HG03280 (cell line): Measurements from ENCODE around the gene CRYGN.
A peak's percentile ranks its signal among the peaks of the same experiment; 100 is the strongest.

ENCODE experiments used
- ATAC-seq: cut with Tn5 transposase; IDR thresholded peaks from one replicate; pipeline ENCODE4 v1.9.1; 2021; ENCODE audit warnings: mild to moderate bottlenecking, moderate library complexity; ENCODE audit not compliant: unreplicated experiment

Gene CRYGN

DNA sequence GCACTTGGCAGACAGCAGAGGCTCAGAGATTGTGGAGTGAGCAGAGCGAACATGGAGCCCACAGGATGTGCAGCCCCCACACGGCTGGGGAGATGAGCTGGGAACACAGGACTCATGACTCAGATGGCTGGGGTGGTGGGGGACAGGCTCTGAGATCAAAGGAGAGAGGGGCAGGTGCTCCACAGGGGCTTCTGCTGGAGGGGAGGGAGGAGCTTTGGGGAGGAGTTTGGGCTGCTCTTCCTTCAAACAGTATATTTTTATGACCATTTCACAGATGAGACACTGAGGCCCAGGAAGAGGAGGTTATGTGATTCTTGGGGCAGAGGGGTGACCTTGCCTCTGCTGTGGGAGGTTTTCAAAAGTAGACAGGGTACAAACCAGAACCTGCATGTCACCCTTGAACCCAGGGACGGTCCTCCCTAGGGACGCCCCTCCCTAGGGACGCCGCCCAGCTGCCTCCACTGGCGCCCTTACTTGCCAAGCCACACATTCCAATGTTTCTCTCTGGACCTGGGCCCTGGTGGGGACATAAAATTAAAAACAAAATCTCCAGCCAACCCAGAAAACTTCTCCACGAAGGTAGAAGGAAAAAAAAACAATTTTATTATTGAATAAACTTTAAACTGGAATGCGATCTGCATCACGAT, 981 bp upstream of the CRYGN start:
- ATAC-seq: no peak

DNA sequence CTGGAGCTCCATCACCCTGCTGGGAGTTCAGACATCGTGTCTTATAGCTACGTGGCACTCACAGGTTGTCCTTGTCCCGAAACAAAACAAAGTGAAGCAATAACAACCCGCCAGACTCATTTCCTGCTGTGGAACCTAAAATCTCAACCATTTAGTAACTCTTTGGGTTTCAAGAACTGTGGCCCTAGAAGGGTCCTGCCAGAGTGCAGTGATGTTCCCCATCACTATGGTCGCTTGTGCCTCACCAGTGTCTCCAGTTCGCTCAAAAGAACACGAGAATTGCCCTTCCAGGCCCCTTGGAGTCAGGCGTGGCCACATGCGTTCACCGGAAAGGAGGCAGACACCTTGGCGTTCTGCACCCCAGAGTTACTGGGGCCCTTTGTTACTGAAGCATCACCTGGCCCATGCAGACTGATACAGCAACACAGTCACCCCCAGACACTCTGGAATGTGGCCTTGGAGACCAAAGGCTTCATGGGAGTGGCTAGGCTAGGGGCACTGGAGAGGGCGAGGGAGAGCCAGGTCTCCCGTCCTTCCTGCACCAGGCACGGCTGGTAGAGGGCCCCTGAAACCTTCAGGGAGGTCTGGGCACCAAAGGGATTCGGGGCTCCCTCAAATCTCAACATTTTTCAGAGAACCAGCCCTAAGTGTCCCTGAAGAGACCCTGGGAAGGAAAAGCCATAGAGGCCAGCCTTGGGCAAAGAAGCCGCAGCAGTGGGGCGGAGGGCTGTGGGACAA, 908 bp downstream of the CRYGN start:
- ATAC-seq: no peak

GRCh38 chr7:151437866-151438516, 1.9 kb downstream of the CRYGN start:
- no peak for ATAC-seq

DNA sequence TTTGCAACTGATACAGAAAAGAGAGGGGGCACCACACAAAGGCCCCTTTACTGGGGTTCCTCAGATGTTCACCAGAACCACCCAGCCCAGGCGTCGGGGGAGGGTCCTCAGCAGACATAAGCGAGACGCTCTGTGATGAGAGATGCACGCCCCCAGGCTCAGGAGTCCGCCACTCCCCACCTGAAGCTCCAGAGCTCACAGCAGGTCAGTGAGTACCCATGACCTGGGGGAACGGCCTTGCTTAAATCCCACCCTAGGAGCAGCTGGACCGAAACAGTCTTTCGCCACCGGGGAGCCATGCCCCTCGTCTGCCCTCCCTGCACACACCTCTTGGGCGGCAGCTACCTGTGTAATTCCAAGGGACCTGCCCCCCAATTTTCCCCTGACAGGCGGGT, 2.8 kb downstream of the CRYGN start:
- no peak for ATAC-seq

DNA sequence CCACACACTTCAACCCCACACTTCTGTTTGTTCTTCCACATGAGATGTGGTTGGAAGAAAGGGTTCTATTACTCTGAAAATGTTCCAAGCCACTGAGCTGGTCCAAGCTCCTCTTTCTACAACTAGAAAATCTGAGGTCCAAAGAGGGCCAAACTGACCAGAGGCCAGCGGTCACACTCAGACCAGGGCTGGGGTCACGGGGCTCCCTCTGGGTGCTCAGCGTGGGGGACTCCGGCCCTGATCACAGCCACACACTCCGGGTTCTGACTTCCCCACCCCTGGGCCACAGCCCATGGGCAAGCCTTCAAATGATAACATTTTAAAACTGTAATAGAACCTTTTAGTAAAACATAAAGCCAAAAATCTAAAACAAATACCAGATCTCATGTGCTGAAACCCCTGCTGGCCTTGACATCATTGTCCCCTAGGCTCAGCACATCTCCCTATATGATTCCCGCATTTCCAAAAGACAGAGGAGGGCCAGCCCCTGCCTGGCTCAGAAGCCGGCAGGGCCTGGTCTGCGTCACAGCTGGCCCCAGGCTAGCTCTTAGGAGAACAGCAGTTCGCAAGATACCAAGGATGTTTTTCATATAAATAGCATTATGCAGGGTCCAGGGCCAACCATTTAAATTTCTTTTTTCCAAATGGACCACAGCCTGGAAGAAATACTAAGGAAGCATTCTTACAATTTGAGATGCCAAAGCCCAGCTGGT, 3.3 kb downstream of the CRYGN start:
- ATAC-seq: no peak

GRCh38 chr7:151435971-151436370, 4.0 kb downstream of the CRYGN start:
- ATAC-seq: no peak

DNA sequence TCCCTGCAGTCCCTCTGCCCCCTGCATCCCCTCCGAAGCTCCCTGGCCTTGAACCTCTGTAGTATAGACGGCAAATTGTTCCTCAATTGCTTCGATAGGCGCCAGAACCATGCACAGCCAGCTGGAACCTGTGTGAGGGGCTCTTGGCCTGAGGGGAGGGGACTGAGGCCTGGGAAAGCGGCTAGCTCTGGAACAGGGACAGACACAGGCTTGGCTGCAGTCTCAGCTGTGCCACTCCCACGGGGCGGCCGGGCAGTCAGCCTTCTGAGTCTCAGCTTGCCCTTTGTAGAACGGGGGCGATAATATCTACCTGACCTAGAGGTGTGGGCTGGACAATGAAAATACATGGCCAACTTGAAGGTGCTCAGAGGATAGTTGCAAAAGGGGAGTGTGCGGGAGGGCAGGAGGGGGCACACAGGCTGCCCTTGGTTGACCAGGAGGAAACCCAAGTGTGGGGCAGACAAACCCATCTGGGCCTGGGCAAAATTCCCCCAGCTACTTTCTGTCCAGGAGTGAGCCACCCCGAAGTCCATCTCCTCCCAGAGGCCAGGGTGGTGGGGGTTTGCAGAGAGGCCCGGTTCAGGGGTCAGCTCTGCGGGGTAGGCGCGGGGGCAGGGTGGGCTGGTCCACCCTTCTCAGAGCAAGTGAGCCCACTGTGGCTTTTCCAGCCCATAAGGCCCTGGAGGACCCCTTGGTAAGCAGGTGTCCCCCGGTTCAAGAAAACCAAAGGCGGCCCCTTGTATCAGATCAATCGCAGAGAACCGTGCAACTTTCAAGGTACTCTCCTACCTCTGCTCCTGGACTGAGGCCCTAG, 4.6 kb downstream of the CRYGN start:
- ATAC-seq: no peak

GRCh38 chr7:151434549-151434948, 5.4 kb downstream of the CRYGN start:
- ATAC-seq: no peak

DNA sequence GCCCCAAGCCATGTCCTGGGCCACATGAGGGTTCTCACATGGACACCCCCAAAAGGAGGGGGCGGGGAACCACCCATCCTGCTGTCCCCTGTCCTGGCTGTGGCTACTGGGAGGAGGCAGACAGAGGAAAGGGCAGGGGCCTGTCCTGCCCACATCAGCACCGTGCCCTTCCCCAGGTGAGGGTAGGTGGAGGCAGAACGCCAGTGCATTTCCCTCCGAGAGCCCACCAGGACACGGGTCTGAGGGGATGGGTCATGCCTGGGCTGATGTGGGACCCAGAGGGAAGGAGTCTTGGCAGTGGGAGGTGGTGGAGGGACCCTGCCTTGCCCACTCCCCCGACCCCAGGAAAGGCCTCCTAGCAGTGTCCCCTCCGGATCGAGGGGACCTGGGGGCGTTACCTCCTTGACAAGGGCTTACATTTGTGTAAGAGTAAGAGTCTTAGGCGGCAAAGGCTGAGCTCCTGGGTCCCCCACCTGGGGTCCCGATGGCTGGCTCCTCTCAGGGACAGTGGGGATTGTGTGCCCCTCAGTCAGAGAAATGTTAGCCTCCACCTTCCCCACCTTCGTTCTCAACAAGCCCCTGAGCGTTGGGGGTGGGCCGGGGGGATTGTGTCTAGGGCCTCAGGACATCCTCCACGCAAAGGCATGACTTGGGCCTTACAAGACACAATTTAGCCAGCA, 6.1 kb downstream of the CRYGN start:
- ATAC-seq: no peak

DNA sequence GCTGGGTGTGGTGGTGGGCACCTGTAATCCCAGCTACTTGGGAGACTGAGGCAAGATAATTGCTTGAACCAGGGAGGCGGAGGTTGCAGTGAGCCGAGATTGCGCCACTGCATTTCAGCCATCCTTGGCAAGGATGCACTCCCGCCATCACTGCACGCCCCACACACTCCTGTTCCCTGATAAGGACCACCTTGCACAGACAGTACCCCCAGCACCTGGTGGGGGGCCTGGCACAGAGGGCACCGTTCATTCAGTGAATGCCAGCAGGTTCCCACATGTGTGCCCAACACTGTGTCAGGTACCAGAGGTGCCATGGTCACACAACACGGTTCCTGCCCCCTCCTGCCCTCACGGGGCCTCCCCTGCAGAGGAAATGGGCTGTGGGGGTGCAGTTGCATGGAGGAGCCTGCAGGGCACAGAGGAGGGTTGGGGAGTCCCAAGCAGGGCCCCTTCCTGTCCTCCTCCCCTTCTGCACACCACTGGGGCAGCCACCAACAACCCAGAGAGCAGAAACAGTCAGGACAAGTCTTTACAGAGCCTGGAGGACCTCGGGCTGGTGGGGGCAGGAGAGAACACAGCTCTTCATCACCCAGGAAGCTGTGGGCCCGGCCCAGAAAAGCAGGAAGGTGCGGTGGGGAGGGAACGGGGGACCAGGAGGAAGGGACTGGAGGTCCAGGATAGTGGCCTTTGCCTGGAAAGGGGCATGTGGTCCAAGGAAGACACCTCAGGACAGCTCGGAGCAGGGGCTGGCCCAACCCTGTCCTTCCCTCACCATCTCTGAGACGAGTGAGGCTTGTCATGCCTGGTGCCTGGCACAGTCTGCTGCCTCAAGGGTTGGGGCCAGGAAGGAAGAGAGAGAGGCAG, 7.1 kb downstream of the CRYGN start:
- peak; percentile 65 for ATAC-seq

DNA sequence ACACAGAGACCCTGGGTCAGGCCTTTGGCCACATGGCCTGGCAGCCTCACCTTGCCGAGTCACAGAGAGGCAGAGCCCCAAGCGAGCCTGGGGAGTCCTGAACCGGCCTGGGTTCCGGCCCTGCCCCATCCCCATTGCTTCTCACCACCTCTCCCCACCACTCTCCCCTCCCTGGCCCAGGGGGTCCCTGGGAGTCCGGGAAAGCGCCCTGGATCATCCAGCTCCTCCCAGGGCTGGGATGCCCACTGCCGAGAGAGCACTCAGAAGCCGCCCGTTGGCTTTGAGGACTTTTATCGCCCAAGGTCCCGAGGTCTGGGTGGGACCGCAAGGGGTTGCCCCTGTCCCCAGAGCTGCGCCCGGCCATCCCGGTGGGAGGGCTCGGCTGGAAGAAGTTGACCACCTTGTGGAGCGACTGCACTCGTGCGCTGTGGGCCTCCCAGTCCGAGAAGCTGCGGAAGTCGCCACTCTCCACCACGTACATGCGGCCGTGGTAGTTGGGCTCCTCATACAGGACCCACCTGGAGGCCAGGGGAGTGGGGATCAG, 8.1 kb downstream of the CRYGN start:
- ATAC-seq: no peak

GRCh38 chr7:151431281-151431767, 8.6 kb downstream of the CRYGN start:
- no peak for ATAC-seq

- no peak for ATAC-seq
Measured at GRCh38 chr7:151430391-151431205, 9.3 kb downstream of the CRYGN start.

DNA sequence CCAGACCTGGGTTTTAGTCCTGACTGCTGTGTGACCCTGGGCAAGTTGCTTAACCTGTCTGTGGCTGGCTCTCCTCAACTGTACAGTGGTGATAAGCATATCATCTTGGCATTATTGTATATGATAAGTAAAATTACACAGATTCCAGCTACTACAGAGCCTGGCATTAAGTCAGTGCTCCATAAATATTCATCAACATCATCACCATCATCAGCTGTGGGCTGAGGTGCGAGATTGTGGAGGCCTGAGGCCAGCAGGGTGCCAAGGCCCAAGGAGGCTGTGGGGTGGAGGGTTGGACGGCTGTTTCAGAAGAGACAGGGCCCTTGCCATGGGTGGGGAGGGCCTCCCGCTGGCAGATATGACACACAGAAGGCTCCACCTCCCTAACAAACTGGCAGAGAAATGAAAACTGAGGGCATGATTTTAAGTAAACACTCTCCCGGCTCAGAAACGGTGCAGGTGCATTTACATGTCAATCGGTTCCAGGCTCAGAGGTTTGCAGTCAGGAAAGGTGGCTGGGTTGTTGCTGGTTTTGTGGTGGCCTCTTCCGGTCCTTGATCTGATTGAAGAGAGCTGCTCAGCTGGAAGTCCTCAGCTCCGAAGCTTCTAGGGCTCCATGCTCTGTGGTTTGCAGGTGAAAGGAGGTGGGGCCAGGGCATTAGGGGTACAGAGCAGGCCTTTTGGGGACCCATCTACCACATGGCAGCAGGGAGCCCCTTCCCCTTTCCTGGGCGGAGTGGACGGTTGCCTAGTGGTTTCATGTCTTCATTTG, 10.2 kb downstream of the CRYGN start:
- no peak for ATAC-seq

GRCh38 chr7:151429237-151429559, 10.7 kb downstream of the CRYGN start:
- ATAC-seq: no peak

GRCh38 chr7:151428378-151429236, 11.3 kb downstream of the CRYGN start:
- no peak for ATAC-seq
